IMR-90 (cell line): Measurements from ENCODE around the gene OLFML3. TPM values are rescaled to one million over a fixed set of nuclear protein-coding genes. Genes with fewer than 3 reads are reported as not detected.

Source experiments
- ATAC-seq: fragments of 200-7000 bp; cut with Tn5 transposase; 2 replicates; pipeline ENCODE4 v1.9.1; 2020; ENCODE audit warnings: low read depth, mild to moderate bottlenecking, moderate library complexity
- BruUV-seq: library from RNA; stranded (reverse); fragments of 400-500 nt; replicated peaks from 2 replicates; lab custom pipeline; 2021; lab: Mats Ljungman, UMichigan
- CTCF ChIA-PET: fragments of 300-600 bp; formaldehyde crosslinking; extraction: SDS; loops from one replicate; lab custom pipeline; 2021; ENCODE audit warnings: antibody characterized with exemption; lab: Yijun Ruan, JAX
- POLR2A ChIA-PET: fragments of 300-600 bp; sonication (Branson Sonifier 250); formaldehyde crosslinking; loops from one replicate; lab custom pipeline; 2022; ENCODE audit warnings: antibody characterized with exemption; ENCODE audit not compliant: unreplicated experiment; lab: Charles Lee
- DNase-seq: peaks from one replicate; pipeline ENCODE4 v3.0.0; 2013
- H2AFZ ChIP-seq: replicated peaks from 2 replicates; pipeline ENCODE3; 2013; ENCODE audit warnings: low read length, mild to moderate bottlenecking; ENCODE audit not compliant: poor library complexity
- H2AK5ac ChIP-seq: 2 replicates; pipeline ENCODE4 v1.6.1; 2013; ENCODE audit warnings: low read depth, low read length, inconsistent platforms
- H2AK9ac ChIP-seq: replicated peaks from 2 replicates; pipeline ENCODE3; 2013; ENCODE audit warnings: mild to moderate bottlenecking, low read depth, low read length, moderate library complexity; ENCODE audit not compliant: poor library complexity
- H2BK120ac ChIP-seq: 2 replicates; pipeline ENCODE4 v1.6.1; 2013; ENCODE audit warnings: low read depth, low read length, inconsistent platforms
- H2BK15ac ChIP-seq: 3 replicates; pipeline ENCODE4 v1.6.1; 2013; ENCODE audit warnings: low read depth, low read length, inconsistent platforms
- H2BK20ac ChIP-seq: 2 replicates; pipeline ENCODE4 v1.6.1; 2013; ENCODE audit warnings: low read depth, mild to moderate bottlenecking, inconsistent platforms, low read length, moderate library complexity
- H2BK5ac ChIP-seq: 2 replicates; pipeline ENCODE4 v1.6.1; 2013; ENCODE audit warnings: mild to moderate bottlenecking, low read depth, low read length, inconsistent platforms; ENCODE audit not compliant: poor library complexity, severe bottlenecking
- H3K14ac ChIP-seq: replicated peaks from 2 replicates; pipeline ENCODE4 v1.6.1; 2013; ENCODE audit warnings: low read depth, low read length, inconsistent platforms
- H3K18ac ChIP-seq: 2 replicates; pipeline ENCODE4 v1.6.1; 2013; ENCODE audit warnings: low read depth, low read length, control low read depth
- H3K23ac ChIP-seq: 2 replicates; pipeline ENCODE4 v1.6.1; 2013; ENCODE audit warnings: low read depth, low read length, inconsistent platforms
- H3K27ac ChIP-seq: 2 replicates; pipeline ENCODE4 v1.5.1; 2013; ENCODE audit warnings: mild to moderate bottlenecking, control low read depth, low read length; ENCODE audit not compliant: insufficient read depth
- H3K27me3 ChIP-seq: 2 replicates; pipeline ENCODE4 v1.6.1; 2013; ENCODE audit warnings: low read length; ENCODE audit not compliant: control insufficient read depth, insufficient read depth
- H3K36me3 ChIP-seq: 2 replicates; pipeline ENCODE4 v1.6.1; 2013; ENCODE audit warnings: low read length, mixed read lengths; ENCODE audit not compliant: control insufficient read depth, insufficient read depth
- H3K4ac ChIP-seq: 2 replicates; pipeline ENCODE4 v1.6.1; 2013; ENCODE audit warnings: low read depth, low read length, inconsistent platforms
- H3K4me1 ChIP-seq: 2 replicates; pipeline ENCODE4 v1.6.1; 2013; ENCODE audit warnings: low read length, mixed read lengths; ENCODE audit not compliant: control insufficient read depth, insufficient read depth
- H3K4me2 ChIP-seq: 2 replicates; pipeline ENCODE4 v1.6.1; 2013; ENCODE audit warnings: low read depth, mild to moderate bottlenecking, control low read depth, low read length, moderate library complexity
- H3K4me3 ChIP-seq: 2 replicates; pipeline ENCODE4 v1.5.1; 2013; ENCODE audit warnings: low read depth, mild to moderate bottlenecking, control low read depth, low read length, moderate library complexity; ENCODE audit not compliant: insufficient read depth
- H3K56ac ChIP-seq: 2 replicates; pipeline ENCODE4 v1.6.1; 2013; ENCODE audit warnings: low read length, inconsistent platforms; ENCODE audit not compliant: insufficient read depth; ENCODE audit errors: extremely low read depth
- H3K79me1 ChIP-seq, 2 experiments: 2 replicates each; pipeline ENCODE4 v1.6.1; 2013; ENCODE audit warnings: low read length in 2 of 2, inconsistent platforms in 1 of 2, low read depth in 1 of 2
- H3K9ac ChIP-seq: 2 replicates; pipeline ENCODE4 v1.6.1; 2013; ENCODE audit warnings: low read depth, low read length, control low read depth
- H3K9me1 ChIP-seq: 2 replicates; pipeline ENCODE4 v1.6.1; 2013; ENCODE audit warnings: low read length, inconsistent platforms; ENCODE audit not compliant: insufficient read depth
- H3K9me3 ChIP-seq: 2 replicates; pipeline ENCODE4 v1.6.1; 2013; ENCODE audit warnings: low read length; ENCODE audit not compliant: control insufficient read depth, insufficient read depth
- H4K20me1 ChIP-seq: 2 replicates; pipeline ENCODE4 v1.6.1; 2013; ENCODE audit warnings: low read length, inconsistent platforms; ENCODE audit not compliant: insufficient read depth
- H4K5ac ChIP-seq: 2 replicates; pipeline ENCODE4 v1.6.1; 2013; ENCODE audit warnings: mild to moderate bottlenecking, low read depth, low read length, control low read depth
- H4K8ac ChIP-seq, 2 experiments: 2 replicates each; pipeline ENCODE4 v1.6.1; 2013; ENCODE audit warnings: low read depth in 2 of 2, low read length in 2 of 2, control low read depth in 1 of 2, inconsistent platforms in 1 of 2
- H4K91ac ChIP-seq: 2 replicates; pipeline ENCODE4 v1.6.1; 2013; ENCODE audit warnings: low read depth, low read length, inconsistent platforms; ENCODE audit not compliant: insufficient read depth
- BHLHE40 ChIP-seq: fragments of 150-350 bp; IDR thresholded peaks from 2 replicates; pipeline ENCODE4 v1.6.1; 2016; ENCODE audit warnings: mild to moderate bottlenecking, low read depth, low read length
- CEBPB ChIP-seq: IDR thresholded peaks from 2 replicates; pipeline ENCODE4 v1.6.1; 2012; ENCODE audit warnings: low read depth, low read length, improper control_type of control experiment
- CHD1 ChIP-seq: IDR thresholded peaks from 2 replicates; pipeline ENCODE4 v1.6.1; 2012; ENCODE audit warnings: low read depth, low read length, improper control_type of control experiment
- FOS ChIP-seq: fragments of 150-350 bp; IDR thresholded peaks from 2 replicates; pipeline ENCODE4 v1.6.1; 2016; ENCODE audit warnings: low read depth, low read length
- MAFK ChIP-seq: IDR thresholded peaks from 2 replicates; pipeline ENCODE4 v1.6.1; 2012; ENCODE audit warnings: low read depth, low read length, improper control_type of control experiment
- MAZ ChIP-seq: IDR thresholded peaks from 2 replicates; pipeline ENCODE4 v1.6.1; 2012; ENCODE audit warnings: low read depth, mild to moderate bottlenecking, low read length, improper control_type of control experiment, moderate library complexity, borderline replicate concordance
- MXI1 ChIP-seq: IDR thresholded peaks from 2 replicates; pipeline ENCODE4 v1.6.1; 2012; ENCODE audit warnings: low read depth, mild to moderate bottlenecking, low read length, moderate library complexity, borderline replicate concordance
- NFE2L2 ChIP-seq: fragments of 150-350 bp; IDR thresholded peaks from 2 replicates; pipeline ENCODE4 v1.6.1; 2016; ENCODE audit warnings: low read depth, mild to moderate bottlenecking, low read length
- POLR2A ChIP-seq: IDR thresholded peaks from 2 replicates; pipeline ENCODE4 v1.6.1; 2012; ENCODE audit warnings: mild to moderate bottlenecking, low read depth, low read length
- RAD21 ChIP-seq: IDR thresholded peaks from 2 replicates; pipeline ENCODE4 v1.6.1; 2012; ENCODE audit warnings: low read length, improper control_type of control experiment
- RCOR1 ChIP-seq: IDR thresholded peaks from 2 replicates; pipeline ENCODE4 v1.6.1; 2012; ENCODE audit warnings: mild to moderate bottlenecking, low read length, improper control_type of control experiment; ENCODE audit not compliant: insufficient replicate concordance
- RFX5 ChIP-seq: IDR thresholded peaks from 2 replicates; pipeline ENCODE4 v1.8.0; 2012; ENCODE audit warnings: low read depth, mild to moderate bottlenecking, low read length, moderate library complexity
- SMC3 ChIP-seq: fragments of 150-350 bp; IDR thresholded peaks from 2 replicates; pipeline ENCODE4 v1.6.1; 2016; ENCODE audit warnings: low read depth, mild to moderate bottlenecking, antibody characterized with exemption, low read length, moderate library complexity
- WGBS, 2 experiments: methylation state at CpG; one replicate each; pipeline versions ENCODE4 v1.1.5 to v1.1.7; 2013; ENCODE audit warnings: missing lambda C conversion rate in 2 of 2; ENCODE audit not compliant: insufficient read length in 1 of 2; ENCODE audit errors: extremely low coverage in 2 of 2; 5-methylcytosine and 5-hydroxymethylcytosine counted together
- dilution Hi-C: fragments of 300-500 bp; cut with HindIII; formaldehyde crosslinking; loops from one replicate; pipeline ENCODE4 v1.14.3; 2018; ENCODE audit warnings: low sequenced_read_pairs; ENCODE audit not compliant: unreplicated experiment
- in situ Hi-C: fragments of 300-500 bp; cut with MboI; formaldehyde crosslinking; loops from 3 replicates; pipeline ENCODE4 v1.14.3; 2019; ENCODE audit warnings: low sequenced_read_pairs, inconsistent platforms, mixed read lengths
- intact Hi-C: fragments of 100-400 bp; cut with micrococcal nuclease; formaldehyde crosslinking; loops from 2 replicates; pipeline ENCODE4 v1.10.0; 2022
- polyA plus RNA-seq, 3 experiments: library from polyadenylated mRNA; depleted of rRNA; stranded (reverse); fragments of >200 nt; gene quantifications; 2 replicates each; pipeline ENCODE4 v1.2.3, GENCODE V29; 2012; ENCODE audit warnings: low replicate concordance in 1 of 3
- total RNA-seq: library from RNA; depleted of rRNA; stranded (reverse); fragments of >200 nt; gene quantifications from 2 replicates; pipeline ENCODE4 v1.2.3, GENCODE V29; 2012
- TF ChIP-seq, protein P1 (sequence below): fragments of 150-350 bp; IDR thresholded peaks from 2 replicates; pipeline ENCODE4 v1.6.1; 2017; ENCODE audit warnings: mild to moderate bottlenecking, antibody characterized with exemption, low read length, low read depth
- TF ChIP-seq, protein P2 (sequence below): conservative IDR thresholded peaks from 2 replicates; pipeline ENCODE4 v1.5.1; 2012; ENCODE audit warnings: mild to moderate bottlenecking, low read depth, low read length, improper control_type of control experiment
- TF ChIP-seq, protein P3 (sequence below): fragments of 150-350 bp; IDR thresholded peaks from 2 replicates; pipeline ENCODE4 v1.6.1; 2016; ENCODE audit warnings: low read depth, mild to moderate bottlenecking, low read length, moderate library complexity, borderline replicate concordance

Gene OLFML3
- total and polyA plus RNA-seq, 2 of the 4 experiments (the other 2 are of a cell fraction): 40.9 to 71.3 TPM

DNA sequence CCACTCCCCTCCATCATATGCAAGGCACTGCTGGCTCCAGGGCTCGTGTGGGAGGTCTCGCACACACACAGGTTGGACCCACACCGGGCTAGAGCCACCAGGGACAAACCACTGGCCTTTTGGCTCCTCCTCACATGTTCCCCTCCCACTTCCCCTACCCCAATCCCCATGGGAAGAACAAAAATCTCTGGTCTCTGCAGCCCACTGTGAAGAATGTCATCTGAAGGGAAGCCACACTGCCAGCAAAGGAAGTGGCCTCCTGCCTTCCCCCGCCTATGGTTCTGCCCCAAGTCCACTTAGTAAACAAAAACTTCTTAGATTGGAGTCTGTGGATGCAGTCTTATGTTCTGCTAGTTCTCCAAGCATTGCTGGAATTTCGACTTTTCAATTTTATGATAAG is 24.2 kb downstream of the OLFML3 start:
- Histone ChIP-seq H3K56ac (no peak overlapping the region), H4K91ac (no peak overlapping the region), H3K9me3 (no peaks in the 10 kb centered on the region), H2BK15ac (no peak overlapping the region), H2BK20ac (no peak overlapping the region), H2AK5ac (no peak overlapping the region), H3K18ac (no peak overlapping the region), H3K14ac (no peak overlapping the region), H2AK9ac (no peak overlapping the region), H4K8ac (no peak overlapping the region), H3K4ac (no peak overlapping the region), H3K9ac (no peak overlapping the region), H3K27ac (no peak overlapping the region), H4K5ac (no peak overlapping the region), H2BK120ac (no peak overlapping the region), H3K79me1 (no peaks in the 10 kb centered on the region), H3K36me3 (no peaks in the 10 kb centered on the region), H3K4me2 (no peak overlapping the region; the same call in 1 of the 2 replicates), H3K9me1 (no peaks in the 10 kb centered on the region), H3K27me3 (peaks cover 9% of the 10 kb centered on the region), H3K23ac (no peak overlapping the region), H3K4me3 (no peak overlapping the region), H2BK5ac (no peak overlapping the region), H4K20me1 (no peaks in the 10 kb centered on the region), H2AFZ (no peak overlapping the region), H3K4me1 (peaks cover 4% of the 10 kb centered on the region; the same call in 1 of the 2 replicates)
- ChIA-PET POLR2A (no interaction called here), CTCF (interaction anchor here (0.7 to 1.3 kb wide), 2 partner anchors 102 to 279 kb away, joined by 3 read pairs; no protein-coding TSS in a partner anchor)
- WGBS, 2 experiments: no CpG with 5 or more reads among the region's 5 CpGs
- DNase-seq: no peak
- TF ChIP-seq CEBPB: no peak
- TF ChIP-seq CHD1: no peak
- no peak for TF ChIP-seq BHLHE40
- TF ChIP-seq, protein P1, sequence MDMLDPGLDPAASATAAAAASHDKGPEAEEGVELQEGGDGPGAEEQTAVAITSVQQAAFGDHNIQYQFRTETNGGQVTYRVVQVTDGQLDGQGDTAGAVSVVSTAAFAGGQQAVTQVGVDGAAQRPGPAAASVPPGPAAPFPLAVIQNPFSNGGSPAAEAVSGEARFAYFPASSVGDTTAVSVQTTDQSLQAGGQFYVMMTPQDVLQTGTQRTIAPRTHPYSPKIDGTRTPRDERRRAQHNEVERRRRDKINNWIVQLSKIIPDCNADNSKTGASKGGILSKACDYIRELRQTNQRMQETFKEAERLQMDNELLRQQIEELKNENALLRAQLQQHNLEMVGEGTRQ: no peak
- no peak for TF ChIP-seq MXI1
- TF ChIP-seq RCOR1: no peak
- TF ChIP-seq, protein P2, sequence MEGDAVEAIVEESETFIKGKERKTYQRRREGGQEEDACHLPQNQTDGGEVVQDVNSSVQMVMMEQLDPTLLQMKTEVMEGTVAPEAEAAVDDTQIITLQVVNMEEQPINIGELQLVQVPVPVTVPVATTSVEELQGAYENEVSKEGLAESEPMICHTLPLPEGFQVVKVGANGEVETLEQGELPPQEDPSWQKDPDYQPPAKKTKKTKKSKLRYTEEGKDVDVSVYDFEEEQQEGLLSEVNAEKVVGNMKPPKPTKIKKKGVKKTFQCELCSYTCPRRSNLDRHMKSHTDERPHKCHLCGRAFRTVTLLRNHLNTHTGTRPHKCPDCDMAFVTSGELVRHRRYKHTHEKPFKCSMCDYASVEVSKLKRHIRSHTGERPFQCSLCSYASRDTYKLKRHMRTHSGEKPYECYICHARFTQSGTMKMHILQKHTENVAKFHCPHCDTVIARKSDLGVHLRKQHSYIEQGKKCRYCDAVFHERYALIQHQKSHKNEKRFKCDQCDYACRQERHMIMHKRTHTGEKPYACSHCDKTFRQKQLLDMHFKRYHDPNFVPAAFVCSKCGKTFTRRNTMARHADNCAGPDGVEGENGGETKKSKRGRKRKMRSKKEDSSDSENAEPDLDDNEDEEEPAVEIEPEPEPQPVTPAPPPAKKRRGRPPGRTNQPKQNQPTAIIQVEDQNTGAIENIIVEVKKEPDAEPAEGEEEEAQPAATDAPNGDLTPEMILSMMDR: no peak
- TF ChIP-seq, protein P3, sequence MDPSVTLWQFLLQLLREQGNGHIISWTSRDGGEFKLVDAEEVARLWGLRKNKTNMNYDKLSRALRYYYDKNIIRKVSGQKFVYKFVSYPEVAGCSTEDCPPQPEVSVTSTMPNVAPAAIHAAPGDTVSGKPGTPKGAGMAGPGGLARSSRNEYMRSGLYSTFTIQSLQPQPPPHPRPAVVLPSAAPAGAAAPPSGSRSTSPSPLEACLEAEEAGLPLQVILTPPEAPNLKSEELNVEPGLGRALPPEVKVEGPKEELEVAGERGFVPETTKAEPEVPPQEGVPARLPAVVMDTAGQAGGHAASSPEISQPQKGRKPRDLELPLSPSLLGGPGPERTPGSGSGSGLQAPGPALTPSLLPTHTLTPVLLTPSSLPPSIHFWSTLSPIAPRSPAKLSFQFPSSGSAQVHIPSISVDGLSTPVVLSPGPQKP: no peak
- no peak for TF ChIP-seq RAD21
- TF ChIP-seq MAFK: no peak
- TF ChIP-seq NFE2L2: no peak
- TF ChIP-seq MAZ: no peak
- TF ChIP-seq SMC3: no peak
- TF ChIP-seq POLR2A: no peak
- no peak for TF ChIP-seq FOS
- no peak for TF ChIP-seq RFX5
- no peak for ATAC-seq
- BruUV-seq: no TSS peak
- in situ Hi-C loops: no loop called here
- intact Hi-C loops: no loop called here
- dilution Hi-C loops: no loop called here
